ENCODE results near the gene PLA2R1.
A peak's percentile ranks its signal among the peaks of the same experiment; 100 is the strongest.

Gene PLA2R1

GRCh38 chr2:160062292-160063005 lies at the start of gene PLA2R1:
TSS of gene PLA2R1 (minus strand) at chr2:160062615. CDS start at chr2:160062403, 212 bp downstream.
- no peak for DNase-seq

- no peak for DNase-seq
Observed at GRCh38 chr2:160110674-160111239, 48.3 kb upstream of the PLA2R1 start.

GRCh38 chr2:160109939-160110673 lies 47.7 kb upstream of the PLA2R1 start:
- peak; percentile 70 for DNase-seq

- DNase-seq, result no peak
Observed at GRCh38 chr2:160109243-160109642, 46.8 kb upstream of the PLA2R1 start.

GRCh38 chr2:160108646-160109045 lies 46.2 kb upstream of the PLA2R1 start:
- no peak for DNase-seq

- no peak for DNase-seq
Observed at GRCh38 chr2:160105366-160105765, 43.0 kb upstream of the PLA2R1 start.

GRCh38 chr2:160104115-160104514 lies 41.7 kb upstream of the PLA2R1 start:
- no peak for DNase-seq

GRCh38 chr2:160097326-160097725 lies 34.9 kb upstream of the PLA2R1 start:
- no peak for DNase-seq

GRCh38 chr2:160096409-160096808 lies 34.0 kb upstream of the PLA2R1 start:
- no peak for DNase-seq

GRCh38 chr2:160092445-160092844 lies 30.0 kb upstream of the PLA2R1 start:
- DNase-seq, result no peak

GRCh38 chr2:160091381-160091780 lies 29.0 kb upstream of the PLA2R1 start:
- no peak for DNase-seq

GRCh38 chr2:160087854-160088745 lies 25.7 kb upstream of the PLA2R1 start:
- DNase-seq, result no peak

- DNase-seq, result no peak
Observed at GRCh38 chr2:160085662-160086061, 23.2 kb upstream of the PLA2R1 start.

- DNase-seq, result no peak
Observed at GRCh38 chr2:160077912-160078810, 15.7 kb upstream of the PLA2R1 start.

GRCh38 chr2:160076914-160077313 lies 14.5 kb upstream of the PLA2R1 start:
- no peak for DNase-seq

GRCh38 chr2:160076241-160076640 lies 13.8 kb upstream of the PLA2R1 start:
- no peak for DNase-seq

- DNase-seq, result no peak
Observed at GRCh38 chr2:160075171-160075570, 12.8 kb upstream of the PLA2R1 start.

GRCh38 chr2:160073284-160073888 lies 11.0 kb upstream of the PLA2R1 start:
- no peak for DNase-seq

GRCh38 chr2:160068906-160069305 lies 6.5 kb upstream of the PLA2R1 start:
- DNase-seq, result no peak

GRCh38 chr2:160064916-160065315 lies 2.5 kb upstream of the PLA2R1 start:
- no peak for DNase-seq

- DNase-seq, result no peak
Observed at GRCh38 chr2:160063879-160064612, 1.6 kb upstream of the PLA2R1 start.
